Renal cortical epithelial cell (primary cell): ENCODE measurements around the gene QSOX1. TPM values are rescaled to one million over a fixed set of nuclear protein-coding genes. Genes with fewer than 3 reads are reported as not detected.
A peak's percentile ranks its signal among the peaks of the same experiment; 100 is the strongest.

ENCODE experiments used
- DNase-seq: peaks from one replicate; pipeline ENCODE4 v3.0.0-alpha.2; 2011; ENCODE audit warnings: low read depth
- total RNA-seq: library from RNA; depleted of rRNA; stranded (reverse); fragments of >200 nt; gene quantifications from 2 replicates; pipeline ENCODE4 v1.2.3, GENCODE V29; 2014

The QSOX1 gene
- total RNA-seq, 1 donor from 2014 or later, result 199 TPM

- no peak for DNase-seq
Measured at GRCh38 chr1:180145446-180145845, 9.2 kb upstream of the QSOX1 start.

- DNase-seq, result no peak
Measured at GRCh38 chr1:180150982-180151381, 3.7 kb upstream of the QSOX1 start.

GRCh38 chr1:180151508-180151907 is 3.2 kb upstream of the QSOX1 start:
- DNase-seq, result peak; percentile 25

GRCh38 chr1:180152588-180152987 is 2.1 kb upstream of the QSOX1 start:
- no peak for DNase-seq

GRCh38 chr1:180153032-180153431 is 1.6 kb upstream of the QSOX1 start:
- no peak for DNase-seq

- DNase-seq, result no peak
Measured at GRCh38 chr1:180154003-180154324, 705 bp upstream of the QSOX1 start.

- DNase-seq, result no peak
Measured at GRCh38 chr1:180155182-180155682, 563 bp downstream of the QSOX1 start.

- no peak for DNase-seq
Measured at GRCh38 chr1:180156201-180156600, 1.5 kb downstream of the QSOX1 start.

- peak; percentile 58 for DNase-seq
Measured at GRCh38 chr1:180156631-180157091, 2.0 kb downstream of the QSOX1 start.

DNA sequence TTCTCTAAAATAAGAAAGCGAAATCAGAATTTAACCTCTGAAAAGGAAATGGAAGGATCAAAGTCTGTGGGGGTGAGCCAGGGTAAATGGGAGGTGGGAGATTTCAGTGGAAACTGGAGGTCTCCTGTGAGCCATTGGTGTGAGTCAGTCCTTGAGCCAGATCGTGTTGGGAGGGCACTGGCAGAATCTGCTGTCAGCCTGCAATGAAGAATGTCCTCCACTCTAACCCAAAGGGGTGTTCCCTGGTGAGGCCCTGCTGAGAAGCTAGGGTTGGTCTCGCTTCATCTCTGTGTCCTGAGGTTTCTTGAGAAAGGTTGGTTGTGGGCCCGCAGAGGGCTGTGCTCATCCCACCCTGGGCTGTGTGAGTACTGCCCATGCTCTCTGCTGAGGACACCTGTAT is 2.4 kb downstream of the QSOX1 start:
- DNase-seq, result no peak

DNA sequence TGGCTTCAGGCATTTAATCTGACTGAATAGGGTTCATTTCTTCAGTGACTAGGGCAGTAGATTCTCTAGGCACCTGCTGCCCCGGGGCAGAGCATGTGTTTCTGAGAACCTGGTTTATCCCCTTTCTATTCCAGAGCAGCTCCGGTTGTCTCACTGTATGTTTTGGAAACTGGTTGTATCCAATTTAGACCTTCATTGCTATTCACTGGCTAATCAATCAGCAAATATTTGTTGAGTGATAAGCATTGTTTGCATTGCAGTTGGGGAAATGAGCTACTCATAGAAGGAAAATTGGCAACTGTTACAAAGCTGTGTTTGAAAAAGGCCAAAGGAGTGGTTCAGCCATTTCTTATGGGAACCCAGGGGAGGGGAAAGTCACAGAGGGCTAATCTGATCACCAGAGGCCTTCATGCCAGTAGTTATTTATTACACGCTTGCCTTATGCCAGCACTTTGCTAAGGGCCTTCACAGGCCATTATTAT is 2.9 kb downstream of the QSOX1 start:
- DNase-seq, result no peak

GRCh38 chr1:180158149-180159147 is 3.8 kb downstream of the QSOX1 start:
- DNase-seq, result no peak

DNA sequence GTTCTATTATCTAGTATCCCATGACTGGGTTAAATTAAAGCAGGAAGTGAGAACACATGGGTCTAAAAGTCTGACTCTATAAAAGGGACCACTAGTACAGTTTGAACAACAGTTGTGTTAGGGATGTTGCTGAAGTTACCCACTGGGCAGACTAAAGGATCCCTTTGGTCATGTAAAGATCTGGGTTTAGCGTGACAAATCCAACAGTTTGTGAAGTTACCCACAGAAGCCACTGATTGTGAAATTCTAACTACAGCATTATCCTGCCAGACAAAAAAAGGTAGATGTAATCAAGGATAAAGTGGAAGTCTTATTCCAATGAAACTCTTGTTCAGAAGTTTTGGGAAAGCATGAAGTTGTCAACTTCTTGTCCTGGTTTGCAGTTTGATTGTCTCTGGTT is 5.7 kb downstream of the QSOX1 start:
- DNase-seq, result no peak

GRCh38 chr1:180163041-180163440 is 8.4 kb downstream of the QSOX1 start:
- no peak for DNase-seq

DNA sequence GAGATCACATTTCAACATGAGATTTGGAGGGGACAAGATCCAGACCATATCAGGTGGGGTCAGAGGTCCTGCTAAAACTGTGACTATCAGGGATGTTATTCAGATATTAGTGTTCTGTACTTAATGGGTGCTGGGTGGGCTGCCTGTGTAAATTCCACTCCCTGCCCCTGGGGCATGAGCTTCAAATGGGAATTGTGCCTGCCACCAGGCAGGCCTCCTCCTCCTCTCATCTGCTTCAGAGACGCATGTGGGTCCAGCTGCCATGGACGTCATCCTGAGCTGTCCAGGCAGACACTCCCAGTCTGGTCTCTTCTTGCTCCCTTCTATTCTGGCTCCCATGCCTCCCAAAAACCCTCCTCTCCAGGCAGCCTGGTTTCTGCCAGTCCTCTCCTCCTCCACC is 10.4 kb downstream of the QSOX1 start:
- DNase-seq, result no peak

DNA sequence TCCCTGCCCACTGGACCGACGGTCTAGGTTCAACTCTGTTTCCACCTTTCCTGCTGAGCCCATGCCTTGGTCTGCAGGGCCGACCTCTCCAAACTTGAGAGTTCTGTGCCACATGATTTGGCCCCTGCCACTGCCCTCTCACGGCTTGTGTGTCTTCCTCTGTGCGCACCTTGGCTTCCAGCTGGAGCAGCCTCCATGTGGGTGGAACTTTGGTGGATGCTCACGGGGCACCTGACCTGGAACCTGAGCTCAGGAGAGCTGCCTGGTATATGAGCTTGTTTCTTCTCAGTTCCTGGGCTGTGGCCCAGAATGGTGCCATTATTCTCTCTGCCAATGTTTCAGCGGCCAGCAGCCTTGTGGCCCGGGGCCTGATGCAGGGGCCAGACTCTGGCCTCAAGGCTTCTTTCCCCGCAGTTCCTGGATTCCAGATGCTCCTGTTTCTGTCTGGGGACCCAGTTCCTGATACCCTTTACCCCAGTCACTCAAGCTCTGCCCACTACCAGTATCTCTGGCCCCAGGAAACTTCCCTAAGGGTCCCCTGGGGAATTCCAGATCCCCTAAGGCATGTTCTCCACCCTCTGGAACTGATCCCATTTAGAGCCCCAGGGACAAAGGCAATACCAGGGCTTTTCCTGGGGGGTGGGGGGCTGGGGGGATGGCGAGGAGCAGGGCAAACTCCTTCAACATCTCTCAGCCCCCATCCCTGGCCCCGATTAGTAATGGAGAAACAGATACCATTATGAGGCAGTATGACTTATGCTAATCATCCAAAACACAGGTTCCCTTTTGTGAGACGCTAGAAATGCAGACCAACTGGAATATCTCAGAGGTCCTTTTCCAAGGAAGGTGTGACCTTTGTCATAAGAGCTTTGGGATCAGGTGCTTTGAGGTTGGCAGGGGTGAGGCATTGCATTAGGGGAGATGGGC is 11.1 kb downstream of the QSOX1 start:
- DNase-seq, result no peak

- DNase-seq, result no peak
Measured at GRCh38 chr1:180166436-180166800, 11.7 kb downstream of the QSOX1 start.

DNA sequence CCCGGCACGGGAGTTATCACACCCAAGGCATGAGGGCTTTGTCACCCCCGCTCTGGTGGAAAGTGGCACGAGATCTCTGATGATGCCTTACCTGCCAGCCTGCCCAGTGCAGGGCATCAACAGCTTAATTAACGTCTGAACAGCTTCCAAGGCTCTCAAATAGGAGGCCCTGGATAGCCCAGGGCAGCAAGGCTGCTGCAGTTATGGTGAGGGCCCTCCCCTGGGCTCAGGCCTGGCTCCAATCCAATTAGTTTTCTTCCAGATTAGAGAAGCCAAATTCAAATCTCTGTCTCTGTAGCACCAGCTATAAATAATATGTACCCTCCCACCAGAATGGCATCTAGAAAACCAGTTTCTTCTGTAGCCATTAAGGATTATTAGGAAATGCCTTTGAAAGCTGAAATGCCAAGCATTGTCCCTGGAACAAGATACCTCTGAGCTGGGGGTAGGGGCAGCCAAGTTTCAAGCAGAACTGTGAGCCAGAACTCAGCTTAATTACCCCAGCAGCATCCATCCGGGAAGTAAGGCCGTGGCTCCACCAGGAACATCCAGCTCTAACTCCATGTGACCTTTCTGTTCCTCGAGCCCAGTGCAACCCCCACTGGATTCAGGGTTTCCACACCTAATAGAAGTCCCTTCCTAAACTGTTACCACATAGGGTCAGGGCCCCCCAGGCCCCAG is 12.5 kb downstream of the QSOX1 start:
- DNase-seq, result no peak

- DNase-seq, result peak; percentile 47
Measured at GRCh38 chr1:180167721-180168467, 13.2 kb downstream of the QSOX1 start.

DNA sequence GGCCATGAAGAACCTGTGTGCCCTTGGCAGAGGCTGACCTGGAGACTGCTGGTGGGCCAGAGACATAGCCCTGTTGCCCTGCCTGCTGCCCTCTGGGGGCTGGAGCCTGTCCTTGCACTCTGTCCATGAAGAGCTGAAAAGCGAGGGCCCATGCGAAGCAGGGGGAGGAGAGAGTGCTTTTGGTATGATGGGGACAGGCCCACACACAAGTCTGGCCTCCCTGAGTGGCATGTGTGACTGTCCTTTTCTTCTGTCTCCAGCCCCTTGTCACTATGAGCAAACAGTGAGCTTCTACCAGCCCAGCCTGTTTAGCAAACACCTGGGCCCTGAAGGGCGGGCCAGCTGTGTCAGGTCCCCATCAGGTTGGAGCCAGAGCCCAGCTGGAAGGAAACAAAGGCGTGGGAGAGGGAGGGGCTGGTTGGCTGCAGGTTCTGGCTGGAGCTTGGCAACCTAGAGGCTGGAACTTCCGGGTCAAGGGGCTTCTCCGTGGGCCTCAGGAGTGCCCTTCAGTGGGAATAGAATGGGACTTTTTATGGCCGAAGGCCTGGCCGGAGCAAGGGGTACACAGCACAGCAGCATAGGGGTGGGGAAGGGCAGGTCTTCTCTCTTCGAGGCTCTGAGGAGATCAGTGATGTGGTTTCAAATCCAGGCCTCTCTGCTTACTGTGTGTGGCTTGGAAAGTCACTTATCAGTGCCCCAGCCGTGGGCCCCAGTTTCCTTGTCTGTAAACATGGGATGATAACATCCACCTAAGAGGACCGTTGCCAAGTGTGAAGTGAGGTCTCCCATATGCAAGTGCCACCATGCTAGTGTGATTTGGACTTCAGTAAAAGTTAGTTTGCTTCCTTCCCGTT is 14.3 kb downstream of the QSOX1 start:
- DNase-seq, result no peak
